Measurements from ENCODE around the gene CNTF. TPM values are rescaled to one million over a fixed set of nuclear protein-coding genes. Genes with fewer than 3 reads are reported as not detected.

Gene CNTF
- total RNA-seq, 1 experiment from 2014 or later, result 1.6 TPM

DNA sequence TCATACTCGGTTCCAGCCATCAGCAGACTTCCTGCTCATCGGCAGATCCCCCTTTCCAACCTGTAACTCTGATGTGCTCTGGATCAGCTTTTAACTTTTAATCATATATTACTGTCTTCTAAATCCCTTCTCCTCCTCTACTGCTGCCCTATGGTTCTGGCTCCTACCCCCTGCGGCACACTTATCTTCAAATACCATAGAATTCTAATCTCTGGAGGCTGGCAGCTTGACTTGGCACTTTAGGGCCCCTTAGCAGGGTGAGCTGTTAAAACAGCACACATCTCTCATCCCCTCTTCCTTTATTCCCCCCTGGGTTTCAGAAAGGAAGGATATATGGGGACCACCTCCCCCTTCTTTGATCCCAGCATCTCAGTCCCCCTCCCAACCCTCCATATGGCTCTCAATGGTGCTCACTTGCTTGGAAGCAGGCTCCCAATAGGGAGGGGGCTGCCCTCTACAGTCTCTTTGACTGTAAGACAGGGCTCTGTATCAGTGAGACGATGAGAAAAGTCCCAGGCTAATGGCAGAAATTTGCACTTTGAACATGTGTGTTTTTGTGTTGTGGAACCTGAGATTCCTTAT, 4.4 kb upstream of the CNTF start:
- Histone ChIP-seq H2AFZ (ENCODE audit: low read length) (no peak overlapping the region), H3K4me1 (ENCODE audit: insufficient read depth, low read length) (peaks cover 22% of the 10 kb centered on the region), H3K9me3 (ENCODE audit: low read length) (no peaks in the 10 kb centered on the region), H3K4me2 (ENCODE audit: low read length) (no peak overlapping the region), H4K20me1 (ENCODE audit: low read length) (peaks cover 27% of the 10 kb centered on the region), H3K27ac (ENCODE audit: low read length) (no peak overlapping the region), H3K4me3 (ENCODE audit: low read length) (no peak overlapping the region), H3K9me2 (replicated peaks; ENCODE audit: low read length) (no peaks in the 10 kb centered on the region), H3F3A (ENCODE audit: low read length, unreplicated experiment) (peaks cover 9% of the 10 kb centered on the region), H3K9ac (ENCODE audit: low read length) (no peak overlapping the region), H3K27me3 (ENCODE audit: low read length) (no peaks in the 10 kb centered on the region), H3K79me2 (ENCODE audit: low read length) (peaks cover 13% of the 10 kb centered on the region; the same call in 1 of the 2 replicates), H3K36me3 (ENCODE audit: low read depth, low read length) (peaks cover 94% of the 10 kb centered on the region)
- ChIA-PET CTCF (no interaction called here), POLR2A (ENCODE audit: unreplicated experiment) (no interaction called here)
- intact Hi-C loops (cut with micrococcal nuclease), result no loop called here
- no peak for ATAC-seq
- DNase-seq, result no peak
- BruUV-seq (replicated peaks), result TSS peak; percentile 11
- TF ChIP-seq EZH2phosphoT487 (IDR thresholded peaks at IDR 0.05; ENCODE audit: borderline replicate concordance, low read length) (no peak), EZH2 (IDR thresholded peaks at IDR 0.05; ENCODE audit: low read length, unreplicated experiment) (no peak)
- TF ChIP-seq, protein P1, sequence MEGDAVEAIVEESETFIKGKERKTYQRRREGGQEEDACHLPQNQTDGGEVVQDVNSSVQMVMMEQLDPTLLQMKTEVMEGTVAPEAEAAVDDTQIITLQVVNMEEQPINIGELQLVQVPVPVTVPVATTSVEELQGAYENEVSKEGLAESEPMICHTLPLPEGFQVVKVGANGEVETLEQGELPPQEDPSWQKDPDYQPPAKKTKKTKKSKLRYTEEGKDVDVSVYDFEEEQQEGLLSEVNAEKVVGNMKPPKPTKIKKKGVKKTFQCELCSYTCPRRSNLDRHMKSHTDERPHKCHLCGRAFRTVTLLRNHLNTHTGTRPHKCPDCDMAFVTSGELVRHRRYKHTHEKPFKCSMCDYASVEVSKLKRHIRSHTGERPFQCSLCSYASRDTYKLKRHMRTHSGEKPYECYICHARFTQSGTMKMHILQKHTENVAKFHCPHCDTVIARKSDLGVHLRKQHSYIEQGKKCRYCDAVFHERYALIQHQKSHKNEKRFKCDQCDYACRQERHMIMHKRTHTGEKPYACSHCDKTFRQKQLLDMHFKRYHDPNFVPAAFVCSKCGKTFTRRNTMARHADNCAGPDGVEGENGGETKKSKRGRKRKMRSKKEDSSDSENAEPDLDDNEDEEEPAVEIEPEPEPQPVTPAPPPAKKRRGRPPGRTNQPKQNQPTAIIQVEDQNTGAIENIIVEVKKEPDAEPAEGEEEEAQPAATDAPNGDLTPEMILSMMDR (conservative IDR thresholded peaks at IDR 0.05; ENCODE audit: low read depth, low read length), result peak; percentile 32; the same call in 1 of the 2 replicates

DNA sequence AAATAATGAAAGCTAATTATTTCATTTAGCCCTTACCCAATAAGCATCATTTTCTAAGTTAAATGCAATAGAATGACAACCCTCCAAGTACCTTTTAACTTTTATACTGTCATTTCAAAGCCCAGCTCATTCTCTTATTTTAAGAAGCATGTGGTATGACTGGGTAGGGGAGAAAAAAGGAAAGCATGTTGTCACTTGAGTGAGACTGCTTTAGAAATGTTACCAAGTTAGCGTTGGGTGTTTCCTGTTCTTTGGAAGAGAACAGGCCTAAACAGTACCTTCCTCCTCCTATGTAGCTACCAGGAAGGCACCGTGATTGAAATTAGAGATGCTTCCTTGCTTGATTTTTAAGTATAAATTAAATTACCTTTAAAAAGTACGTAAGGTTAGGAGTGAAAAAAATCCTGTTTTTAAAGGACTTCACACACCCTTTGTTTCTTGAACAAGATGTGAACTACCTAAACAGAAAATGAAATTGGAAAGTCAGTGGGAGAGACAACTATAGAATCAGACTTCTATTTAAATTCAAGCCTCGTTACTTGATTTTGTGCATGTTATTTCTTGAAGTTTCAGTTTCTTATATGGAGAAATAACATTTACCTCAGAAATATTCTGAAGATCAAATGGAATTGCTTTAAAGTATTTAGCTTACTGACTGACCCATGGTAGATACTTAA, 741 bp upstream of the CNTF start:
- Histone ChIP-seq H3K9me3 (ENCODE audit: low read length) (no peaks in the 10 kb centered on the region), H3K27ac (ENCODE audit: low read length) (no peak overlapping the region), H3K27me3 (ENCODE audit: low read length) (no peaks in the 10 kb centered on the region), H3K79me2 (ENCODE audit: low read length) (peaks cover 13% of the 10 kb centered on the region; the same call in 1 of the 2 replicates), H3F3A (ENCODE audit: low read length, unreplicated experiment) (no peaks in the 10 kb centered on the region), H4K20me1 (ENCODE audit: low read length) (peaks cover 8% of the 10 kb centered on the region; the same call in 1 of the 2 replicates), H3K4me3 (ENCODE audit: low read length) (no peak overlapping the region), H3K36me3 (ENCODE audit: low read depth, low read length) (peaks cover 84% of the 10 kb centered on the region), H2AFZ (ENCODE audit: low read length) (no peak overlapping the region), H3K4me2 (ENCODE audit: low read length) (no peak overlapping the region), H3K9ac (ENCODE audit: low read length) (no peak overlapping the region), H3K4me1 (ENCODE audit: insufficient read depth, low read length) (peaks cover 23% of the 10 kb centered on the region), H3K9me2 (replicated peaks; ENCODE audit: low read length) (no peaks in the 10 kb centered on the region)
- POLR2A ChIA-PET (ENCODE audit: unreplicated experiment), result no interaction called here
- ATAC-seq (no peak), DNase-seq (no peak)
- intact Hi-C loops (cut with micrococcal nuclease), result no loop called here
- CTCF ChIA-PET, result interaction anchor here (0.6 kb wide), 1 partner anchor 436 kb away, joined by 3 read pairs; no protein-coding TSS in a partner anchor
- no TSS peak for BruUV-seq (replicated peaks)
- TF ChIP-seq EZH2phosphoT487 (IDR thresholded peaks at IDR 0.05; ENCODE audit: borderline replicate concordance, low read length) (no peak), EZH2 (IDR thresholded peaks at IDR 0.05; ENCODE audit: low read length, unreplicated experiment) (no peak)
- TF ChIP-seq, protein P1 (conservative IDR thresholded peaks at IDR 0.05; ENCODE audit: low read depth, low read length), result no peak

DNA sequence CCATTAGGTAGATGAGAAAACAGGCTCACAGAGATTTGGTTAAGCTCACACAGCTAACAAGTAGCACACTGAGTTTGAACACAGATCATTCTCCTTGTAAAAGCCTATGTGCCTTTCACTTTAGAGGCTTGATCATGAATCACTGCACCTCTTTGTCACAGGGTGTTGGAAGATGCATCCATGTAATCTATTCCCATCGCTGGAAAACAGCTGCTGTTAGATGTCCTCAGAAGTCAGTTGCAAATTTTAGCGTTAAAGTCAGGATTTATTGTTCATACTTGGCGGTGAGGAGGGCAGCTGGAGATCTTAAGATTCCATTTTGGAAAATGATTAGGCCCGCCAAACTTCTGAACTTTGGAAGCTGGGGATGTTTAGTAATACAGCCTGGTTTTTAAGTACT, 2.6 kb downstream of the CNTF start:
- Histone ChIP-seq H3K79me2 (ENCODE audit: low read length) (no peaks in the 10 kb centered on the region), H3K4me2 (ENCODE audit: low read length) (no peak overlapping the region), H3K27me3 (ENCODE audit: low read length) (no peaks in the 10 kb centered on the region), H3K27ac (ENCODE audit: low read length) (no peak overlapping the region), H2AFZ (ENCODE audit: low read length) (no peak overlapping the region), H3K36me3 (ENCODE audit: low read depth, low read length) (peaks cover 51% of the 10 kb centered on the region), H3K4me1 (ENCODE audit: insufficient read depth, low read length) (peaks cover 35% of the 10 kb centered on the region), H4K20me1 (ENCODE audit: low read length) (peaks cover 5% of the 10 kb centered on the region; the same call in 1 of the 2 replicates), H3K4me3 (ENCODE audit: low read length) (no peak overlapping the region), H3F3A (ENCODE audit: low read length, unreplicated experiment) (no peaks in the 10 kb centered on the region), H3K9ac (ENCODE audit: low read length) (no peak overlapping the region), H3K9me3 (ENCODE audit: low read length) (no peaks in the 10 kb centered on the region), H3K9me2 (replicated peaks; ENCODE audit: low read length) (no peaks in the 10 kb centered on the region)
- ATAC-seq (no peak), DNase-seq (no peak)
- intact Hi-C loops (cut with micrococcal nuclease), result no loop called here
- TF ChIP-seq, protein P1 (conservative IDR thresholded peaks at IDR 0.05; ENCODE audit: low read depth, low read length), result no peak
- no peak for TF ChIP-seq EZH2 (IDR thresholded peaks at IDR 0.05; ENCODE audit: low read length, unreplicated experiment)
- TF ChIP-seq EZH2phosphoT487 (IDR thresholded peaks at IDR 0.05; ENCODE audit: borderline replicate concordance, low read length), result no peak
- ChIA-PET CTCF (no interaction called here), POLR2A (ENCODE audit: unreplicated experiment) (no interaction called here)
- no TSS peak for BruUV-seq (replicated peaks)
